GM19452 (cell line): Measurements from ENCODE around the gene TAB2.
"Not testable (repeated sequence)": the region's sequence is repeated elsewhere in the genome, so short reads cannot be mapped to it uniquely, and the experiment has no call there.

Source experiments
- ATAC-seq: cut with Tn5 transposase; IDR thresholded peaks from one replicate; pipeline ENCODE4 v1.9.1; 2021; ENCODE audit not compliant: unreplicated experiment

The TAB2 gene

DNA sequence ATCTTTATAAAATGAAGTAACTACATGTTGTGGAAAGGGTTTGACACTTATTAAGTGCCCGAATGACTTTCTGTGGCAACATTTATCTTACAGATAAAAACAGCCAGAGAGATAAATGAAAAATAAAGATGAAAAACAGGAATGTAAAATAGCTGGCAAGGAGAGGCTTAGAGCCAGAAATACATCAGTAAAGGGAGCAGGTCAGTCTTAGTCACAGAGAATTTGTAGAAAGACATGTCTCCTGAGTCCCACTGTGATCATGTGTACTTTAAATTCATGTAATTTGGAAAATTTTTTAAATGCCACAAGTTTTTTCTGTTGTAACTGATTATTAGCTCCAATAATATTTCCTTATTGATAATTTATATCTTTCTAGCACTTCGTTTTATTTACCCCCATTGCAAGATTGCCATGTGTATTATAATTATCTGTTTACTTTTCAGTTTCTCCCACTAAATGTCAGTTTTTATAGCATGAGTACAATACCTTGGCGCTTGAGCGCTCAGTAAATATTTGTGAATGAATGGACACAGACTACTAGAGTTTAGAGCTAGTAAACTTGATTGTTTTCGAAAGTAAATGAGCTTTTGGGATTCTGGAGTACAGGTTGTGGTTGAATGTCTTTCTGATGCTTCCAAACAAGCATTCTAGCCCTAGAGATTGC lies 15.2 kb downstream of the TAB2 start:
- ATAC-seq, result no peak

DNA sequence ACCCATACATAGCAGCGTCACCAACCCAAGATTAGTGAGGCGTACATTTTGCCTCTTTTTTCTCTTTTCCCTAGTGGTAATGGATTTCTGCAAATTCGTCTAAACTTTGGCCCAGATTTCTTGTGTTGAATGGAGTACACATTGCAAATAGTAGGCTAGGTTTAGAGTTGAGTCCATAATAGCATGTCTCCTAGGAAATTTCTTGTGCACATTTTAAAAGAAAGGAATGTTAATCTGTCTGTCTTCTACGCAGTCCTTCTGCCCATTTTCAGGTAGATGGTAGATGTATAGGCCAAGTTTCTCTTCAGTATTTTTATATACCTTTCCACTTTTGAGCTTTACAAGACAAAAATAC lies 15.7 kb downstream of the TAB2 start:
- no peak for ATAC-seq

DNA sequence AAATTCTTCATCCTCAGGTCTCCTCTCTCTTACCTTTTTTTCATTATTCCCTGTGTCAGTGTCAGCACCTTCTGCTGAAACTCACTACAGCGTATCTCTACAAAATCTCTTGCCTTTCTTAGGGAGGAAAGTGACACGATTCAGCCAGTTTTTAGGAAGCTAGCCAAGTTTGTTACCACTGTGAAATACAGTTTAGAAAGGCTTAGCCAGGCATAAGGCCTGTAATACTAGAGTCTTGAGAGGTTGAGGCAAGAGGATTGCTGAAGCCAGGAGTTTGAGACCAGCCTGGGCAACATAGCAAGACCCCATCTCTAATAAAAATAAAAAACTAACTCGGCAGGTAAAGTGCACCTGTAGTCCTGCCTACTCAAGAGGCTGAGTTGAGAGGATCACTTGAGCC lies 16.7 kb downstream of the TAB2 start:
- no peak for ATAC-seq

DNA sequence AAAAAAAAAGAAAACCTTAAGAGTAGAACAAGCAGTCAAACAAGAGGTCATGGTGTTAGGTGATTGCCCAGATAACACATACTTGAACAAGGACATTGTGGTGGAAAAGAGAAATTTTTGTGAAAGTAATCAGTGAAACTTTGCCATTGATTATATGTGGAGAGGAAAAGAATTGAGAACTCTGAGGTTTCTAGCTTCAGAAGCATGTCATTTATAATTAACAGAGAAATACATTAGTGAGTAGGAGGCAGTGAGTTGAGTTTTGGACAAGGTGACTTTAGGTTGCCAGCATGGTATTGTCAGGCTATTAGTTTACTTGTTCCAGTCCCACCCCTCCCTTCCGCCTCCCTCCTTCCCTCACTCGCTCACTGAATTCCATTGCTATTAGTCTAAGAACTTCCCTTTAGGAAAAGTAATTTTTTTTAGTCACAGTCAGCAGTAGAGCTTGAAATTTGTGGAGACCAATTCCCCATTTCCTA lies 17.2 kb downstream of the TAB2 start:
- peak; percentile 60 for ATAC-seq

DNA sequence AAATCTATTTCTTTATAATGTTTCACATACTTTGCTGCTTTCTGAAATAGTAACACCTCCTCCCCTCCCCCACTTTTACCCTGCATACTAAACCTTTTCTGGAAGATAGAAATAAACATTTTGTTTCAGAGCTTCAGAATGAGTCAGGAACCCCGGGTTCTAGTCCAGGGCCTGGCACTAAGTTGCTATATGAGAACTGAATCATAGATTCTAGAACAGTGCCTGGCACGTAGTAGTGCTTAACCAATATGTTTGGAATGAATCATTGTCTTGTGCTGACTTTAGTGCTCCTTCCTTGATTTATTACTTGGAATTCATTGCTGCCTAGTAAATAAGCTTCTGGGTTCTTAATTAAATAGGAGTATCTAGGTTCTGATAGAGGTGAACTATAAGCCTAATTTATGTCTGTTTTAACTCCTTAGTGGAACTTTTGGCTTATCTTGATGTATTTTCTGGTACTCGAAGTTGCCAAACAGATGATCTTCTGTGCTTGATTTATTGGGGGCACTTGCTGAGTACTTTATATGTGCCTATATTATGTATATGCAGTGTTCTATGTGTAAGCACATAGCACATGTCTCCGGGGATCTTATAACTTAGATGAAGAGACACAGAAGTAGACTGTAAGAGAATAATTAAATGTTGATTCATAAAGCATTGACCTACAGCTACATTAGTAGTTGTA lies 18.6 kb downstream of the TAB2 start:
- ATAC-seq, result no peak

DNA sequence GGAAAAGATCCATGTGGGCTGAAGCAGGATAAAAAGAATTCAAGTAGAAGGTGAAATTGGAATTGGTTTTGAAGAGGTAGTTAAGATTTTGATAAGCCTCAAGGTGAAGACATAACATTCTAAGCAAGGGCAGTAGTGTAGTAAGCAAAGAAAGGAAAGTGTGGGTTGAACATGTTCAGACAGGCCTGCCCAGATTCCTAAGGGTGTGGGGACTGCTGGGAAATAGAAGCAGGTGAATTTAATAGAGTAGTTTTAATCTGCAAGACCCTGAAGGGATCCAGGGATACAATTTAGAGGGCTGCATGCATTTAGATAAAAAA lies 19.1 kb downstream of the TAB2 start:
- ATAC-seq, result no peak

DNA sequence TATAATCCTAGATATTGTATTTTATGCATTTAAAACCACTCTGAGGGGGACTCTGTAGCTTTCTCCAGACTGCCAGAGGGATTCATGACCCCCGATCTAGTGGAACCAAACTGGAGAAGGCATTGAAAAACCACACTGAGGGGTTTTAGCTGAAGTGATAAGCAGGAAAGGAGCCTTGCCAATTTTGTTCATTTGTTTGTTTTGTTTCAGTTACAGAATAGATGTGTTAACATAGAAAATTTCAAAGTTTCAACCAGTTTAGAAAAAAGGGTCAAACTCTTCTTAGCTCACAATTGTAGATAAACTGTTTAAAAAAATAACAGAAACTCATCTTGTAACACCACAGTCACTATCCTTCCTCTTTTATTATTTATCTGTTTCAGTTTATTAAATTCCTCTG lies 19.8 kb downstream of the TAB2 start:
- no peak for ATAC-seq

DNA sequence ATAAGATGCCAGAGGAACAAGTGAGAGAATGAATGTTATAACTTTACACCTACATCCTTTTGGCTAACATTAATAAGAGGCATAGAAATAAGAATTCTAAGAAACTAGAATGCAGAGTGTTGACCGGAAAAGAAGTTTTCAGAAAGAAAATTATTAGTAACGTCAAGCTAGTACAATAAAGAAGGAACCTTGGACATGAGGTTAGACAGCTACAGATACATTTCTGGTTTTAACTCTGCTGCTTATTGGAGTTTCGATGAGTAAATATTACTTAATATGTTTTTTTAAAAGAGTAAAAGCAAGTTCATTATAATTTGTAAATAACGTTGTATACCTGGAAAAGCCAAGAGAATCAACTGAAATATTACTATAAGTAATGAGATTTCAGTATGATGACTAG lies 22.7 kb downstream of the TAB2 start:
- no peak for ATAC-seq

DNA sequence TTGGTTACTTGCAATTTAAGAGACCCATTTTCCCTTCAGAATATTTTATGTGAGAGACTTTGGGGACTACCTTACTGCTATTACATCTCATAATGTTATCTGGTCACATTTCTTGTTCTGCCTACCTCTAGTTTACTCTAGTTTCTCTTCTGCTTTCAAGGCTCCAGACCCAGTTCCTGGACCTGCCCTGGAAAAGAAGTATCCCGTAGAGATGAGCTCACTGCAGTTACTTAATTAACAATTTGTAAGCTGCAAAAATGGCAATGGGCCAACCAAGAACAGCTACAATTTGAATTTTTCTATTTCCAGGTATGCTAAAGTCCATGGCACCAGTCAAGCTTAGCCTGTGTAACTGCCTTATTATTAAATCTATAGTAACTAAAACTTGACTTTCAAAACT lies 25.0 kb downstream of the TAB2 start:
- peak; percentile 64 for ATAC-seq

DNA sequence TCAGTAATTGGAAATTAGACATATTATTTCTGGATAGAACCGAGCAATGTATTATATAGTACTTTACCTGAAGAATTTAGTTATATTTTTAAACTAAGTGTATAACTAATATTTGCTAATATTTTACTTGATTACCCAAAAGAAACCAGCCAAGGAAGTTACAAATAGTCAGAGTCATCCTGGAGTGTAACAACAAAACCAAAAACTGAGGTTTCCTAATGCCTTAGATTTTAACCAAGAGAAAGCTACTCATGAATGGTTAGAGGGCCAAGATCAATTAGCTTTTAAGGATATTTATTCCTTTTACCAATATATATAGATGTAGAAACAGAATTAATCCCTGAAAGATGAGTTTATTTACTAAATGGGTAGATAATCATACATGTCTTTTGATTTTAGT lies 26.0 kb downstream of the TAB2 start:
- ATAC-seq, result no peak

DNA sequence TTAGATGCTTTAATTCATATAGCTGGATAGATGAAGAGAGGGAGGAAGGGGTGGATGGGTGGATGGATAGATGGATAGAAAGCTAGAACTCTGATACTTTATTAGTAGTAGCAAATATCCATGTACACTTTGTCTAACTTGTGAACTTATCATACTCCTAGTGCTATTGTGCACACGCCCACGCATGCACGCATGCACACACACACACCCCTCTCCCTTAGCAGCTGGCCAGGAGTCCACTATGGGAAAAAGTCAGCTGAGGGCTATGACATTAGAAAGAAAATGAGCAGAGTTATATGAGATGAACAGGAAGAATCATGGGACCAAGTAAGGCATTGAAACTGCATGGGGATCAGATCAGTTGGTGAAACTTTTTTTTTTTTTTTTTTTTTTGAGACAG lies 28.6 kb downstream of the TAB2 start:
- ATAC-seq, result no peak

DNA sequence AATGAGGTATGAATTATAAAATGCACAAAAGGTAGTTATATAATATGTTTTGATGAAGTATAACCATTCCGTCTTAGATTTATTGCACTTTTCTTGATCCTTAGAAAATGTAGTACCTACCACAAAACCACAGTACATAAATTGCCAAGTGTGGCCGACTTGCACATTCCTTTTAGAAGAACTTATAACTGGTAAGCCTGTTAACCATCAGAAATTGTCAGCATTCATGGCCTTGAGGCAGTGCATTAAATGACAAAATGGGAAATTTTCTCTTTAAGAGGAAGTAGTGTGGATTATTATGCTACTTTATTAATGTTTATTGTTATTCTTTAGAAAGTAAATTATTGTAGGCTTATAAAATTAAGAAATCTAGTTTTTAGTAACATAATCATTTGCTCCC lies 29.6 kb downstream of the TAB2 start:
- ATAC-seq, result no peak

DNA sequence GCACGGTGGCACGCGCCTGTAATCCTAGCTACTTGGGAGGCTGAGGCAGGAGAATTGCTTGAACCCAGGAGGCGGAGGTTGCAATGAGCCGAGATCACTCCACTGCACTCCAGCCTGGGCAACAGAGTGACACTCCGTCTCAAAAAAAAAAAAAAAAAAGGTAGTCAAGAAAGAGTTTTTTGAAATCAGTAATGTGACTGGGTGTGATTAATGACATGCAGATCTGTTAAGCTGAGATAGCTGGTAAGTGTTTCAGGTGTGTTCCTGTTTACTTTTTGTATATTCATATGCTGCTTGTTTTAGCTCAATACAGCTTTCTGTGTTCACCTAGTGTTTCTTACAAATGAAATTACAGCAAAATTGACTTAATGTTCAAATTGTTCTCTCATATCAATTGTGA lies 31.8 kb downstream of the TAB2 start:
- not testable (repeated sequence) for ATAC-seq

DNA sequence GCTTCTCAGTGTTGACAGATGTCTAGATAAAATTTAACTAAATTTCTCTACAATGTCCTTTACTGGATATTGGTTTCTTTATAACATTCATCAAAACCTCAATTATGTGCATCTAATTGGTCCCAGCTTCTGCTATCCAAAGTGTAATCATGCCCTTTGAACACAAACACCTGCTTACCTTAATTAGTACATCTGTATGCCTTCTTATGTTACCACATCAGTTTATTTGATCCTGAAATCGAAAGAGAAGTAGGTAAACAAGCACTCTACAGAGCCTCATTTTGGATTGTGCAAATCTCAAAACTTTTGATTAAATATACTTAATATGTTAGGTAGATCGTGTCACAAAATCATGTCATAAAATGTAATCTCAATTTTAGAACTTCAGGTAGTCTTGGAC lies 36.5 kb downstream of the TAB2 start:
- ATAC-seq, result no peak

DNA sequence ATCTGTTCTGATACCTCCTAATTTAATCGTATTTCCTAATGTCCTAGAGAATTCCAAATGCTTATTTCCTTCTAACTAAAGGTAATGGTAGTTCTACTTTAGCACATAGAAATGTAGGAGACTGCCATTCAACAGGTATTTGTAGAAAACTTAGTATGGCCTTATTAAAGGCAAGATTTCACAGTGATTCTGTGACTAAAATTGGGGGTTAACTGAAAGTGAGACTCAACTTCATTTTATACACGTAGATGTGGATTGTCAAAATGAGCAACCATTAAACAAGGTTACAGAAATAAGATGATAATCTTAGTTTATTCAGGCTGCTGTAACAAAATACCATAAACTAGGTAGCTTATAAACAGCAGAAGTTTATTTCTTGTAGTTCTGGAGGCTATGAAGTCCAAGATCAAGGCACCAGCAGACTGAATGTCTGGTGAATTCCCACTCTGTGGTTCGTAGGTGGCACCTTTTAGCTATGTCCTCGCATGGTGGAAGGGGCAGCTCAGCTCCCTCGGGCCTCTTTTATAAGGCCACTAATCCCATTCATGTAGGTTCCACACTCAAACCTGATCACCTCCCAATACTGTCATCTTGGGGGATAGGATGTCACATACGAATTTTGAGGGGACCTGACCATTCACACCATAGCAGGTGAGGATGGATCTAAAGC lies 38.7 kb downstream of the TAB2 start:
- no peak for ATAC-seq

DNA sequence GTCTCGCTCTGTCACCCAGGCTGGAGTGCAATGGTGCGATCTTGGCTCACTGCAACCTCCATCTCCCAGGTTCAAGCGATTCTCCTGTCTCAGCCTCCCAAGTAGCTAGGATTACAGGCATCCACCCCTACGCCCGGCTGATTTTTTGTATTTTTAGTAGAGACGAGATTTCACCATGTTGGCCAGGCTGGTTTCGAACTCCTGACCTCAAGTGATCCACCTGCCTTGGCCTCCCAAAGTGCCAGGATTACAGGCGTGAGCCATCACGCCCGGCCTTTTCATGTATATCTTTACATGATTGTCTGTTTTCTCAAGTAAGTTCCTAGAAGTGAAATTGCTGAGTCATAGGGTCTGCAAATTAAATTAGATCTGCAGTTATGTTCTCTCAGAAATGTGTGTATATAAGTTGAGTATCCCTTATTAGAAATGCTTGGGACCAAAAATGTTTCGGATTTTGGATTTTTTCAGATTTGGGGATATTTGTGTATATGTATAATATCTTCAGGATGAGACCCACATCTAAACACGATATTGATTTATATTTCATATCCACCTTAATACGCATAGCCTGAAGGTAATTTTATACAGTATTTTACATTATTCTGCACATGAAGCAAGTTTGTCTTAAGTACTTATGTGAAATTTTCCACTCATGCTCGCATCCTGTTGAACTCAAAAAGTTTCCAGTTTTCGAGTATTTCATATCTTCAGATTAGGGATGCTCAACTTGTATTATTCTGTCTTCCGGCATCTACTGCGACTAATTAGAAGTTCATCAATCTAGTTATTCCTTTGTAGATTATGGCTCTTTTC lies 40.4 kb downstream of the TAB2 start:
- ATAC-seq, result no peak

DNA sequence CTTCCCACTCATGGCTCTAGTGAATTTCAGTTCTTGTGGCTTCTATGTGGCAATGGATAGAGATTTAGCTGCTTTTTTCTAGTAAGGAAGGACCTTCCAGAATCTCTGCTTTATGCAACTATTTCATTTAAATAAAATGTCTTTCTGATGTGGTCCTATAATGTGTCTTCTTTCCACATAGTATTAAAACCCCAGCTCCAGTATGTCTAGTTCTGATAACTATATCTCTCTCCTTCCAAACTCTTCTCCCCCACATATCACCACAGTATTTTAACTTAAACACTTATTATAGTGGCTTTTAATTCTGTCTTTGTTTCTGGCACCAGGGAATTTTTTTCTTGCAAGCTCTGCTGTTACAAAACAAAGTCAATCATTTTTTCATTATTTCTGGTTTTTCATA lies 41.9 kb downstream of the TAB2 start:
- no peak for ATAC-seq

DNA sequence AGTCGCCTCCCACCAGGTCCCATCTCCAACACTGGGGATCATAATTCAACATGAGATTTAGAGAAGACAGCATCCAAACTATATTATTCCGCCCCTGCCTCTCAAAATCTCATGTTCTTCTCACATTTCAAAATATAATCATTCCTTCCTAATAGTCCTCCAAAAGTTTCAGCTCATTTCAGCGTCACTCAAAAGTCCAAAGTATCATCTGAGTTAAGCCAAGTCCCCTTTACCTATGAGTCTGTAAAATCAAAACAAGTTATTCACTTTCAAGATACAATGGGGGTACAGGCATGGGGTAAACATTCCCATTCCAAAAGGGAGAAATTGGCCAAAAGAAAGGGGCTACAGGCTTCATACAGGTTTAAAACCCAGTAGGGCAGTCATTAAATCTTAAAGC lies 43.0 kb downstream of the TAB2 start:
- no peak for ATAC-seq

DNA sequence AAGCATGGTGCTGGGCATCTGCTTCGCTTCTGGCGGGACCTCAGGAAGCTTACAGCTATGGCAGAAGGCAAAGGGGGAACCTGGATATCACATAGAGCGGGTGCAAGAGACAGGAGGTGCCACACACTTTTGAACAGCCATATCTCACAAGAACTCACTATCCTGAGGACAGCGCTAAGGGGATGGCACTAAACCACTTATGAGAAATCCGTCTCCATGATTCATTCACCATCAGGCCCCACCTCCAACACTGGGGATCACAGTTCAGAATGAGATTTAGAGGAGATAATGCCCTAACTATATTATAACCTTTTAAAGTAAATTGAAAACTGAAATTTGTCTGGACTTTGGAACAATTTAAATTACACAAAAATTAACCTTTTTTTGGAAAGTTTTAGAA lies 44.8 kb downstream of the TAB2 start:
- ATAC-seq, result no peak

DNA sequence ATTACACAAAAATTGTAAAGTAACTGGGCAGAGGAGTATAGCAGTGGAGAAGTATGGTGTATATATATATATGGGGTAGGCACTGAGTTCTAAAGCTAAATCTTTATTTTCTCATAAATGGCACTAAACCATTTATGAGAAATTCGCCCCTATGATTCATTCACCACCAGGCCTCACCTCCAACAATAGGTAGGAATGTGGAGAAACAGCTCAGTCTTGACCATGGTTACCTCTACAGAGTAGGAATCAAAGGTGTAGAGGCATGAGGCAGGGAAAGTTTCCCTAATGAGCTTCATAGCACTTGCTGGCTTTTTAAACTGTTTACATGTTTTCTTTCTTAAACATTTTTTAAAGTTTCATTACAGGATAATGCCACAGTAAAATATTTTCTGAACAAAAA lies 45.6 kb downstream of the TAB2 start:
- no peak for ATAC-seq

DNA sequence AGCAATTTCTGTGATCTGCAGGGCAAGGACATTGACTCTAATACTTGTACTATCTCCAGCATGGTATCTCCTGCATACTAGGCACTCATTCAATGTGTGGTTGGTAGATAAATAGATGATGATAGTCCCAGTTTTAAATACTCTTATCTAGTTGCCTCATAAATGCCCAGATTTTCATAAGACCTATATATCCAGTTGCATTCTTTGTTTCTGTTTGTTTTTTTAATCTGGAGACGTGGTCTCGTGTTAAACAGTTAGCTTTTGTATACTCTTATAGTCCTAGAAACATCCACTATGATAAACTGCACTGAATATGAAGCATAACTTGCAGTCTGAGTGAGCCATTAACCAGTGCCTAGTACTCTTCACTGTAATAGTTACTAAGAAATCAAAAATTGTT lies 47.0 kb downstream of the TAB2 start:
- ATAC-seq, result no peak

DNA sequence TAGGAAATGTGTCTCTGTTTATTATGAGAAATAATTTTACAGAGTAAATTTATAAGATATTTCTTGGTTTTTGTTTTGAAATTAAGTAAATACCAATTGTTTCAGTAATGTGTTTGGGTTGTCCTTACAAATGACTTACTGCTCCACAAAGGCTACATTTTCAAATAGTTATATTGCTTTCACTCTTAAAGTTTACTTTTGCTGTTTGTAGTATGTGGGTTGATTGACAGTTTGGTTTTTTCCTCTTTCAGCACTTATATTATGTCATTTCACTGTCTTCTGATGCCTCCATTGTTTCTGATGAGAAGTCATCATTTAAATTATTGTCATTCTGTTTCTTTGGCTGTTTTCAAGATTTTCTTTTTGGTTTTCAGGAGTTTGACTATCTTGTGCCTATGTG lies 47.7 kb downstream of the TAB2 start:
- no peak for ATAC-seq
